ENCODE results near the gene DSC2.

The DSC2 gene

GRCh38 chr18:31097666-31098065 lies 4.6 kb downstream of the DSC2 start:
- no peak for DNase-seq

DNA sequence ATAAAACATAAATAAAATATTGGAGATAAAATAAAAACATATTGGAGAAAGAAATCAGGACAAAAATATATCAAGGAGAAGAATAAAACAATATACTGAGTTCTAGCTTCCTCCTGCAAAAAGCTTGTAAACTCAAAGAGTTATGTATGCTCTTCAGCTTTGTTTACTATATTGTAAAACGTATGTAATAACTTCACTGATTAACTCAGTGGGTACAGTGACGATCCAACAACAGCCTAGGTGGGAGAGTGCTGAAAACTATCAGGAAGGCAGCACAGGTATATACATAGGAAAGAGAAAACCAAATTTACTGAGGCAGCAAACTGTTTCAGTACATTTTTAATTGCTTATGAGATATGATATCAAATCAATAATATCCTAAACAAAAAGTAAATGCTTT lies 8.3 kb downstream of the DSC2 start:
- no peak for DNase-seq

DNA sequence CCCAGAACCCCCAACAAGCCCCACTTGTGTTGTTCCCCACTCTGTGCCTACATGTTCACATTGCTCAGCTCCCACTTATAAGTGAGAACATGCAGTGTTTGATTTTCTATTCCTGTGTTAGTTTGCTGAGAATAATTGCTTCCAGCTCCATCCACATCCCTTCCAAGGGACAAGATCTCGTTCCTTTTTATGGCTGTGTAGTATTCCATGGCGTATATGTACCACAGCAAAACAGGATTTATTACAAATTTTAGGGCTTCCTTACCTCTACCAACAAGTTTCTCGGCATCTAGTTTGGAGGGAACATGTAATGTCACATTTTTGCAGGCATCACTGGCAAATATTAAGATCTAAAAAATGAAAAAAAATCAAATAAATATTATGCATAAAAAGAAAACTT lies 8.9 kb downstream of the DSC2 start:
- no peak for DNase-seq

DNA sequence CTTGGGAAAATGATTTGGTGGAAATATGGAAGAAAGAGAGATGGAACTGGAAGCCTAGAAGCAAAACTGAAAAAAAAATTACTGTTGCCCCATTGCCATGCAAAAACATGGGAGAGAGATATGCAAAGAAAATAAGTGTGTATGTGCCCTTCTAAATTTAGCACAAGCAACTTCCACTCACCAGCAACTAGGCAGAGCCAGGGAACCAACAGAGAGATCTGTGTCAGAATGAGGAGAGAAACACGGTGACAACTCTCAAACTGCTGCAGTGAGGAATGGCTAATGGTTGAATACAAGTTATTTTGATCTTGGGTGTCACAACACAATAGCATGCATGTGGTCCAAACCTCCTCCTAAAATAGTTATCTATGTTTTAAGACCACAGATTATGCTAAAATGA lies 10.9 kb downstream of the DSC2 start:
- DNase-seq: no peak

DNA sequence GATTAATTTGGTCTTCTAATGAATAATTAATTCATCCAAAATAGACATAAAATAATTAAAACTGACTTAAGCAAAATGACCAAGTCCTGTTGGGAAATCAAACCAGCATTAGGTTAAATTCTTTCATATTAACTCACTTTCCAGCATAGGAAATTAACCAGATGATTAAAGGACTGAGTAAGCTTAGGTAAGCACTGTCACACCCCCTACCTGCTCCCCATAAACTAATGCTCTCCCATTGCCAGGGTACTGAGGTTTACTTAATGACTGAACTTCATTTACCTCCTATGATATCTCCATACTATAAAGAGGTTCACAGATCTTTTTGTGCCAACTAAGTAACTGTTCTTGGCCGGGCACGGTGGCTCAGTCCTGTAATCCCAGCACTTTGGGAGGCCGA lies 13.7 kb downstream of the DSC2 start:
- no peak for DNase-seq

DNA sequence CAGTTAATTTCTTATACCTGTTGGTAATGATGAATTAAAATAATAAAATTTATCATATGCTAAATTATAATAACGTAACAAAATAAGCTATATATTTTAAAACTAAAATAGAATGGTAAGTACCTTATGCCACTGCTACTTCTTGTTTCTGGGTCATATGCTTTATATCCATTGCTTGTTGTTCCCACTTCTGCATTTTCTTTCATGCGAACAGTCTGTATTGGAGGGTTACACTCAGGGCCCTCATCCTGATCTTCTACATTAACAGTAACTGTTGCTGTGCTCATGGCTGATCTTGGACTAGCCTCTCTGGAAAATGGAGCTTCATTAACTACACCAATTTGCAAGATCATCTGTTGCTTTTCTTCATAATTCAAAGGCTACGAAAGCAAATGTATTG lies 22.2 kb downstream of the DSC2 start:
- no peak for DNase-seq

DNA sequence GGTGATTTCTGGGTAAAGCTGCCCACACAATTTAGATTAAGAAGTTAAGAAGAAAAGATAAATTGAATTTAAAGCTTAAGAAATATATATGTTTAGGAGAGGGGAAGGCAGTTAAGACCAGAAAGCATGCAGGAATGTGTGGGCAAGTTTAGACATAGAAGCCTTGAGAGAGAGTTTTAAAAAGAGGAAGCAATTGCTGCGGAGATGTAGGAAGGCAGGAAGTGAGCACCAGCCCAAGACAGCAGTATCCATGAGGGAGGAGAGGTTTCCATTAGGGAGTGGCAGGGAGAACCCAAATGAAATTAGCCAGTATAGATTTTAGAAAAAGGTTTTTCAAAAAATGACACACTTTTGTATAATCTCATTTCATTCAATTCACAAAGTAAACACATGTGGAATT lies 24.3 kb downstream of the DSC2 start:
- no peak for DNase-seq

DNA sequence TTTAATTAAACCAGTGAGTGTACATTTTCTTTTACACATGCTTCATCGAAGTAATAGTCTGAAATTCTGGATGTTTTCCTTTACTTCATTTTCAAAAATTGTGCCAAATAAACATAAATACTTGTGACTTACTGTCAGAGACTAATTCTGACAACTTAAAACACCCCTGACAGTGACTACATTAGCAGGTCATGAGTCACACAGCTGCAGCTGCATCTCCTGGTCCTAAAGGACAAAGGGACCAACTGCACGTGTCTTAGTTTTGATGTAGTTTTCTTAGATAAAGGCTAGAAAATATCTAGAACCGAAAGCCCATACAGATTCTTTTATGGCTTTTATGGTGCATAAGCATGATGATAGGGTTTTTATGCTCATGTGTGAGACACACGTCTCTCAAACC lies 30.0 kb downstream of the DSC2 start:
- DNase-seq: no peak

- no peak for DNase-seq
These were observed 32.0 kb downstream of the DSC2 start for GRCh38 chr18:31070206-31070605.

DNA sequence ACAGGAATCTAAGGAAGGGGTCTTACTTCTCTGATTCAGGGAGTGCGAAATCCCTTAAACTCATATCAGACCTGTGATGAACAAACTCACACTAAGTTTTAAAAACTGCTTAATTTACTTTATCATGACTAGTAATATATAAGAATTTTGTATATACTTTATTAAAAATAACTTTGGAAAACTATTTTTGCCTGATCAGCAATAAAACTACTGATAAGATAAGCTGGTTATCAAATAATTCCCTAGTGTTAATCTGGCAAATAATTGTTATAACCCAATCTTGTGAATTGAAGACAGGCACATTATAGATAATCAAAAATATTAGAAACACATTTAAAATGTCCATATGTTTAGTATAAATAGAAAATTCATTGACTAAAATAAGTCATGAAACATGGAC lies 36.0 kb downstream of the DSC2 start:
- DNase-seq: no peak

GRCh38 chr18:31065036-31065773 lies 37.0 kb downstream of the DSC2 start:
- peak; percentile 50 for DNase-seq

DNA sequence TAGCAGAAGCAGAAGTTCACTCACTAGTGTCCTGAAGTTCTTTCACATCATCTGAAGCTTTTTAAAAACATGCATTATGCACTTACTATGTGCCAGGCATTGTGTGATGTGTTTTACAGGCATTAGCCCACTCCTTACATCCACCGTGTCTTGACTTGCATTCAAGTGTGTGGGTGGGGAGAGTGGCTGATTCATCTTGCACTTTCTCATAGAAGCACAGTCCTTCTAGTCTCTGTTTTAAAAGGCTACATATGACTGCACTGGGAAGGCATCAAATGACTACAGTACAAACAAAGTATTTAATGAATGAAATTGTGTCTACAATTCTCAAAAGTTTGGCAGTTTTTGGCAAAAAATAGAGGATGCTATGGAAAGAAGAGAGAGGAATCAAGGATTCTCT lies 38.1 kb downstream of the DSC2 start:
- DNase-seq: no peak

DNA sequence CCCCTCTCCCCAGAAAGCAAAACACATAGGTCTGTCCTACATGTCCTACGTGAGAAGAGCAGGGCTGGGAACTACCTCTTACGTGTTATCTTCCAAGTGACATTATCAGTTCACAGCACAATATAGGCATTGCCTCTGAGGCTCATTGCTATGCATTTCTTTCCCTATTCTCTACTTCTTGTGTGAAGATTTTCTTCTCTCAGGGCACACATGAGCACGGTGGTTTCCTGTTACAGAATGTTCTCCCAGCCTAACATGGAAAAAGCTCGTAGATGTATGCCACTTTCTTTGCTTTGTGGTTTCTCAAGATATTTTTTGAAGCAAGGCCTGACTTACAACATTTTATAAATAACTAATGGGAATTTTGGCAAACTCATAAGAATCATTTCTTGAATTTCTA lies 40.3 kb downstream of the DSC2 start:
- no peak for DNase-seq

DNA sequence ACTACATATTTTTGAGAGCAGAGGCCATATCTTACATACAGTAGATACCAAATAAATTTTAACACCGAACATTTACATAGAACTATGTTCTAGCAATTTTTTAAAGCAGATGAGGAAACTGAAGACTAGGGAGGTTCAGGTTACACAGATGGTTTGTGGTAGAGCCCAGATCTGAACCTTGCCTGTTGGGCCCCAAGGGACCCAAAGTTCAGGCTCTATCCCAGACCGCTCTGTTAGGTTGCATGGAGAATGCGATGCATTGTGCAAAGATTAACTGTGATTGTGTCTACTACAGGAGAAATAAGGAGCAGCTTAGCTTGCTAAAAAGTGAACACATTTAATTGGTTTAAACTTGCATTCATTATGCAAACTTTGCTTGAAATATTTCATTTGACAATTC lies 43.3 kb downstream of the DSC2 start:
- no peak for DNase-seq

DNA sequence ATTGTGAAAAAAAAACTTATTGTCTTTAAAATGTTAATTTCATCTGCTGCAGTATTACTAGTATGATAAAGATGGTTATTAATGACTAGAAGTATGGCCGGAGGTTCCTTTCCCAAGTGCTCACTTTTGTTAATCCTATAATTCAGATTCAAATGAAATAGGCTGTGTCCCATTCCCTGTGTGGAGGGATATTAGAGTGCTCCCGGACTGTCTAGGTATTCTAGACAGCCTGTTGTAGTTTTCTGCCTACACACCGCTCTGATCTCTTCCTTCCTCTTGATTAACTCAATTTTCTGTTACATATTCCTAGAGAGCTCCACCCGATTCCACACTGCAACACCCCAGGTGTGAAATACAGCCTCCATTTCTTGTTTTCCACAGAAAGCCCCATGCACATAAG lies 44.3 kb downstream of the DSC2 start:
- DNase-seq: no peak

- DNase-seq: no peak
These were observed 45.2 kb downstream of the DSC2 start for GRCh38 chr18:31057051-31057450.

DNA sequence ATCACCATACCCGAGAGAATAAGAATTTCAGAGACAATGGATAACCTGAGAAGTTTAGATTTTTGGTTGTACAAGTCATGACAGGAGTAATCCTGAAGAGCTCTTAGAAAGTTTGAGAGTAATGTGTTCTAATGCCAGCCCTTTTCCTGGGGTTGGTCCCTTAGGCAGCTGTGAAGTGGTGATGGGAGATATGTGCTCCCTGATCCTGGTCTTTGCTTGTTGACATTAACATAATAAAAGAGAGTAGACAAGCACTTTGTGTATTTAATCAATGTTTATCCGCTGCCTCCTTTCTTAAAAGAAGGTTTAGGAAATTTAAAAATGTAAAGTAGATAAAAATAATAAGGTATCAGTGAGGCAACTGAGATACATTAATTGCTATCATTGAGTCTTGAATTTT lies 45.9 kb downstream of the DSC2 start:
- no peak for DNase-seq

GRCh38 chr18:31050635-31051034 lies 51.6 kb downstream of the DSC2 start:
- DNase-seq: no peak

DNA sequence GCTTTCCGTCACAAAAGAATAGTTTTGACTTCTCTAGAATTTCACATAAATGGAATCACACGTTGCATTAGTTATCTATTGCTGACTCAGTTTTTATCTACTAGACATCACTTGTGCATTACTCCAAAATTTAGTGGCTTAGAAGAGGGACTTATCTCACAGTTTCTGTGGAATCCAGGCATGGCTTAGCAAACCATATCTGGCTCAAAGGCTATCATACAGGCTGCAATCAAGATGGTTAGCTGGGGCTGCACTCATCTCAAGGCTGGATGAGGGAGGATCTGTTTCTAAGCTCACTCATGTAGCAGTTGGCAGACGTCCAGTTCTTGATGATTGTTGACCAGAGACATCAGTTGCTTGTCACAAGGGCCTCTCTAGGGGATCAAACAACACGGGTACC lies 53.0 kb downstream of the DSC2 start:
- DNase-seq: no peak

DNA sequence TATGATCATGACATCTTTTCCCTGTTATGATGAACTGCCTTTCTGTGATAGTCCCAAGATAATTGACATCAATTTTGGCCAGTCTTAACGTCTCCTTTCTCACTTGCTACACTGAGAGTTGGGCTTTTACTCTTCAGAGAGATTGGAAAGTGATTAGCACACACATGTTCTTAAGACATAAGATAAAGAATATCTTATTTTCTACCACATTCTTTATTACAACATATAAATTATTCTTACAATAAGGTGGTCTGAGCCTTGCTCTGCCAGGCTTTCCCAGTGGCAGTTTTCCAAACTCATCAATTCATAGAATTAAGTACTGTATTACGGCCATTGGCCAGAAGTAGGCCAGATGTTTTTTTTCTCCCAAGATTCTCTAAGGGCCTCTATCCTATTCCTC lies 54.0 kb downstream of the DSC2 start:
- DNase-seq: no peak

DNA sequence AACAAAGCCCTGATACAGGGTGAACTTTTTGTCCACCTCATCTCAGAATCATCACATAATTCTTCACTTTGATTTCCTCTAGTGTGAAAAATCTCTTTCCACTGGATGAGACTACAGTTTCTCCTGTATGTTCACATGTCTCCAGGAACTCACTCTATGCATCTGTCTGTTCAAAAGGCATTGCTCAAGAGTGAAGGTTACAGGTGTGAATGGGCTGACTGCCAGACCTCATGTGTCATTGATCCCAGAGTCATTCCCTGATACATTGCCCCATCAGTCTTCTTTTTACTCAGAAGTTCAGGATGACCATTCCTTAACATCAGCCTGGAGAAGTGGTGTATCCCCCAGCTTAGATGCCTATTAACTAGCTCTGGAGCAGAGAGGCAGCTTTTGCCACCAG lies 55.3 kb downstream of the DSC2 start:
- no peak for DNase-seq

DNA sequence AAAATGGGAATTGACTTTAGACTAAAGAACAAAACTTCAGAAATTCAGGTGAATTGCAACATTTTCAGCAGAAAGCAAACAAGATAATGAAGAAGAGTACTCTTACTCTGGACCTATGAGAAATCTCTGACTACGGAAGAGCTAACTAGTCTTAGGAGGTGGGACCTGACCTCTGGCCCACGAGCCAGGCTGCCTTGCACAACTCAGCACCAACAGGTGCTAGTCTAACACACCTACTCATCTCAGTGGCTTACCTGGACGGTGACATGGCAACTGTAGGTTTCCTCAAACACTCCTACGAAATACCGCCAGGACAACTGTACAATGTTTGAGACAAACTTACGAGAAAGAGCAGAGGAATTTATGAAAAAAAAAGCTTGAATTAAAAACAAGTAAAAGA lies 56.6 kb downstream of the DSC2 start:
- DNase-seq: no peak

GRCh38 chr18:31044926-31045325 lies 57.3 kb downstream of the DSC2 start:
- DNase-seq: no peak

DNA sequence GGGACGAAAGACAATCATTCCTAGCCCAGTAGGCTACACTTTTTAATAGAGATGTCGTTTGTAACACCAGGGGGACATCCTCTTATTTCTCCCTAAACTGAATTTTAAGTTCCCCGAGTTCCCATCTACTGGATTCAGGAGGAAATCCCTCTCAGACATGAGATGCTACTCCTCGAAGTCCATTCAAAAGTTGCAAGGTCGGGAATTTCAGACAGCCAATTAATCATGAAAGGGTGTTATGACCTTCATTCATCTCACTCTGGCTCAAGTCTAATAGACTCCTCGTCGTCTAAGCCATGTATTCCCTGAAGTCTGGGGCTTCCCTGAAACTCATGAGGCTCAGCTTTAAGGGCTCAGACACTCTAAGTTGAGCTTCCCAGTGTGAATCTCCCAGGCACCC lies 58.5 kb downstream of the DSC2 start:
- no peak for DNase-seq

GRCh38 chr18:31042406-31043181 lies 59.6 kb downstream of the DSC2 start, which contains the start of gene DSC3:
Gene DSC3 (minus strand): TSS chr18:31042742. CDS start chr18:31042660, 82 bp downstream.
- DNase-seq: no peak
